Activated CD4-positive, CD25-positive, alpha-beta regulatory T cell treated with anti-CD3 and anti-CD28 coated beads, Interleukin-2, amount 50 U/mL, for 24 hours (primary cell): ENCODE results near the gene TECPR1.

Experiments
- ATAC-seq, 2 donors: fragments of 150-1000 bp; cut with Tn5 transposase; one replicate each; pipeline ENCODE4 v1.10.0; 2021; ENCODE audit warnings: mild to moderate bottlenecking in 1 of 2, moderate library complexity in 1 of 2

The TECPR1 gene

GRCh38 chr7:98283127-98283886 is 31.3 kb upstream of the TECPR1 start:
- no peak for ATAC-seq

DNA sequence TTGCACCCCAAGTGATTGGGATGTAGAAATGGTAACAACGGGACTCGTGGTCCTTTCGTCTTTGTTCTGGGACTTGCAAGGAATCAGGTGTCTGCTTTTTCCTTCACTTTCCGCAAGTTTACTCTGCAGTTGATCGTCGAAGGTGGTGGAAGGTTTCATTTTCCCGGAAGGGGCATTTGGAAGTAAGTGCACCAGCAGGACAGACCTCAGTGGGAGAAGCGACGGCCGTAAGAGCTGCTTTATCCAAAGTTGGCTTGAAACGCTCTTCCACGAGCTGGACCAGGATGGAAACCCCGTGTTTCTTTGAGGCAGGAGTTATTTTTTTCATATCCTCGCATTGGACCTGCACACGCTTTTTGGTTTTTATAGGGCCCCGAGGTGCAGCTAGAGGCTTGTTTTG is 30.7 kb upstream of the TECPR1 start:
- ATAC-seq, result no peak

DNA sequence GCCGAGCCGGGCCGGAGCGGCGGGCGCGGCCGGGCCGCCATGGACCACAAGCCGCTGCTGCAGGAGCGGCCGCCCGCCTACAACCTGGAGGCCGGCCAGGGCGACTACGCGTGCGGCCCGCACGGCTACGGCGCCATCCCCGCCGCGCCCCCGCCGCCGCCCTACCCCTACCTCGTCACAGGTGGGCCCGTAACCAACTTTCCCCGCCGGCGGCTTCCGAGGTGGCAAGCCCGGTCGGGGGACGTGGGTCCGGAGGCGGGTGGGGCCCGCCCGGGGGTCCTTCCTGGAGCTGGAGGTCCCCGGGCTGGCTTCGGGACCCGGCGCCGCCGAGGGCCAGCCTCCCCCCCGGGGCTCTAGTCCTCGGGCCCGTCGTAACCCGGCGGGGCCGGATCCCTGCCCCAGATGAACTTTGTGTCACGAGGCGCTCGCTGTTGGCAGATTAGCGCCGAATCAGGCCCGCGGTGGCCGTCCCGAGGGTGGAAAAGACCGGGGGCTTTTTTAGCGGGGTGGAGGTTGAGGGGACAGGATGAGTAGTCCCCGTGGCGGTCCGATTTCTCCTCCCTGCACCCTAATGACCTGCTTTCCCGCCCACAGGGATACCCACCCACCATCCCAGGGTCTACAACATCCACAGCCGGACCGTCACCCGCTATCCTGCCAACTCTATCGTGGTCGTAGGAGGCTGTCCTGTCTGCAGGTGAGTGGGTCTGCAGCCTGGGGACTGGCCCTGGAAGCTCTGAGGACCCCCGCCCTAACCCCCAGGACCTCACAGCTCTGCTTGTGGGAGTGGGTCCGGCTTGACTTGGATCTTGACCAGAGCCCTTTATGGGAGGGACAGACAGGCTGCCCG is 29.9 kb upstream of the TECPR1 start:
- peak; percentile 37 to 40 for ATAC-seq

DNA sequence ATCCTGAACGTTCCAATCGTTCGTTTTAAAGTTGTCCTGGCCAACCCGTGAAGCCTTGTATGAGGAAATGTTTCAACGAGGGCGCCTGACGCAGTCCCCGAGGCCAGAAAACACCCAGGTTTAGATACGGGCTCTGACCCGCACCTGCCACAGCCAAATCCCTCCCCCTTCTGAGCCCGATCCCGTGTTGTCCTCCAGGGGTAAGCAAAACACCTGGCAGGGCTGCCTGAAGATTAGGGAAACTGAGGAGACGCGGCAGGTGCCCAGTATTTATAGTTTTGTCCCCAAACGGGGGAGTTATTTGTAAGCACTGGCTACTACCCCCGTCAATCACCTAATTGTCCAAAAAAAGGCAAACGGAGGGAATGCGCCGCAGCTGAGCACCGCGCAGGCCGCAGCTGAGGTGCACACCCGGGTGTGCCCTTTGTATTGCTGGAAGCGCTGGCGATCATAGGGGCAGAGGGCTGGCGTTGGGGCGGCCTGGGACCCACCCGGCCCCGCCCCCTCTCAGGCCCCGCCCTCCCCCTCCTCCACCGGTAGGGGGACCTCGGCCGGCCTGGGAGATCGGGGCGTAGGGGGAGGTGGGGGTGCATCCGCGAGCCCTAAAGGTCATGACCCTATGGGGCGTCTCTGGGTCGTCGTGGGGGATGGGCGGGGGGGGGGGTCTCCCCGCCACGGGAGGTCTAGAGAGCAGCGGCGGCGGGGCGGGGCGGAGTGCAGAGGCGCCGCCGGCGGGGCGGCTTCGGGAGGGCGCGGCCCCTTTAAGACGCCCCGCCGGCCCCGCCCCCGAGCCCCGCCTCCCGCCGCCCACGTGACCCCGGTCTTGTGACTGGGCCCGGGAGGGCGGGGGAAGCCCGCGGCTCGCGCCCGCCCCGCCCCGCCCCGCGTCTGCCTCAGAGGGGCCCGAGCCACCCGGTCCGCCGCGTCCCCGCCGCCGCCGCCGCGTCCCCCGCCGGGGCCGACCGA is 29.0 kb upstream of the TECPR1 start, which contains the start of gene BRI3:
TSS of gene BRI3 (plus strand) at position 896 of the 966 bp plus-strand sequence. CDS start 110 bp downstream, outside the sequence.
- ATAC-seq, result peak; percentile 82 to 84

GRCh38 chr7:98280296-98280695 is 28.3 kb upstream of the TECPR1 start:
- no peak for ATAC-seq

DNA sequence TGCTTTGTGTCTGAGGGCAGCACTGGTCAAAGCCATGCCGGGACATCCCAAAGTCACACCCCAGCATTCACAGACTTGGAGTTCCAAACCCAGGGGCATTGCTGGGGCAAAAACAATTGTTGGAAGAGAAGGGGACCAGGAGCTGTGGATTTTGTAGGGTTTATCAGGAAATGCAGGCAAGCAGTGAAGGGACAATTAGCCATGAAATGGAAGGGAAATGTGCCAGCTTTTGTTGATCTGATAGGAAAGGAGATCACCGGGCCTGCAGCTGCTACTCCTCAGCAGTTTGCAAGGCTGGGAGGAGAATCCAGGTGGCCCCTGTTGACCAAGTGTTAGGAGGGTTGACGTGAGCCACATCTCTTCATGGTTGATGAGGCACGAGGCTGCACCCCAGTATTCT is 26.9 kb upstream of the TECPR1 start:
- ATAC-seq, result no peak

- ATAC-seq, result no peak
Observed at GRCh38 chr7:98278408-98278807, 26.4 kb upstream of the TECPR1 start.

GRCh38 chr7:98276241-98276761 is 24.3 kb upstream of the TECPR1 start:
- ATAC-seq, result no peak

DNA sequence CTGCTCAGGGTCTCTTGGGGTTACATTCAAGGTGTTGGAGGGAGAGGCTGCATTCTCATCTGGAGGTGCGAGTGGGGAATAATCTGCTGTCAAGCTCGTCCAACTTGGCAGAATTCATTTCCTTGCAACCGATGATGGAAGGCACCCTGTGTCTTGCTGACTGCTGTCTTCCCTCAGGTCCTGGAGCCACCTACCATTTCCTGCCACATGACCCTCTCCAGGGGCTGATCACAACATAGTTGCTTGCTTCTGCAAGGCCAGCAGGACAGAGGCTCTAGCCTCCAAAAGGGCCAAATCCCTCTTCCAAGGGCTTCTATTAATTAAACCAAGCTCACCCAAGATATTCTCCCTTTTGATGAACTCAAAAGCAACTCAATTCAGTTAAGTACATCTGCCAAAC is 15.3 kb upstream of the TECPR1 start:
- ATAC-seq, result no peak

GRCh38 chr7:98266840-98267239 is 14.8 kb upstream of the TECPR1 start:
- no peak for ATAC-seq

- no peak for ATAC-seq
Observed at GRCh38 chr7:98265841-98266271, 13.8 kb upstream of the TECPR1 start.

DNA sequence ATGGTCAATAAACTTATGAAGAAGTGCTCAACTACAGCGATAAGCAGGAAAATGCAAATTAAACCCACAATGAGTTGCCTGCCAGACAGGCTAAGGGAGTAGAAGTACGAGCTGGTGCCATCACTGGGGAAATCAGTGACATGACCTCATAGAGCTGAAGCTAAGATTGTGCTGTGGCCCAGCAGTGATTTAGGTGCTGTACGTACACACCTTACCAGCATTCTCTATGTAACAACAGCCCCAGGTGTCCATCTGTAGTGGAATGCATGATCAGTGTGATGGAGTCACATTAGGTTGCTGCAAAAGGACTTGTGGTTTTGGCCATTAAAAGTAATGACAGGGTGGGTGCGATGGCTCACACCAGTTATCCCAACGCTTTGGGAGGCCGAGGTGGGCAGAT is 5.7 kb upstream of the TECPR1 start:
- ATAC-seq, result no peak

DNA sequence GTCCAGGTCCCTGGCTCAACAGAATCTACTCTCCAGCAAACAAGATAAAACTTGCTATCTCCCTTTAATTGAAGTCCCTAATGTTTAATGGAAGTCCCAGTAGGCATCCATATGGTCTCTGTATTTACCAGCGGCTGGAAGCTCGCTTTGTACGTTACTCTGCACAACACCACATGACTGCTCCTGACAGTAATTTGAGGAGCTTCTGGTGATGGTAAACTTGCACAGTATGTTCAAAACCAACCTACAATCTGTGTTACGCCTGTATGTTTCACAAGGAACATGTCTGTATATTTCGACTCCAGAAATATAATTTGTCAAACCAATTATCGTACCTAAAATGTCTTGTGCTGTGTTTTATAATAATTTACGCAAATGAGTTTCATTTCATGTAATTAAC is 4.4 kb upstream of the TECPR1 start:
- ATAC-seq, result no peak

GRCh38 chr7:98254951-98255610 is 3.0 kb upstream of the TECPR1 start:
- peak in 1 of 2 donors; percentile 4 for ATAC-seq

GRCh38 chr7:98254516-98254915 is 2.5 kb upstream of the TECPR1 start:
- ATAC-seq, result no peak

DNA sequence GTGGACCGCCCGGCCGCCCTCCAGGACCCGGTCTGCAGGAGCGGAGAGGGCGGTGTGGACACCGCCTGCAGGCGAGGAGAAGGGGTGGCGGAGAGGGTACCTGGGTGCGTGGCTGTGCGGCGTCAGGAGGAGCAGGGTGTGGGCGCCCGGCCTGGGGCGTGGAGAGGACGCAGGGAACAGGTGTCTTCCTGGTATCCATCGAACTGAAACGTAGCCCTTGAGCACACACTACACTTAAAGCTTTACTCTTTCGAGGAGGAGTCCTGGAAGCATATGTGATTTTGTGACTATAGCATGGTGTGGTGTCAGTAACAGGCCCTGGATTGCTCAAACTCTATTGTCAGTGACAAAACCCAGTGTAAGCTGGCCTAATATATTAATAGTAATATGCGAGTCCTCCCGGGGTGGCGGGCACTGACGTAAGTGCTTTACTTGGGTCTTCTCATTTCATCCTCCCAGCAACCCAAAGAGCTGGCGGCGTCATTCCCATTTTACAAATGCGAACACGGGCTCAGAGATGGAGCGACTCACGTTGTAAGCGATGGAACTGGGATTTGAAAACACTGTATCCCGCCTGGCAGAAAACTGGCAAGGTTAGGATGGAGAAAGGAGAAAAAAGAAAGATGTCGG is 508 bp upstream of the TECPR1 start:
- peak; percentile 34 to 38 for ATAC-seq

- ATAC-seq, result peak in 1 of 2 donors; percentile 1
Observed at GRCh38 chr7:98251231-98251600, 816 bp downstream of the TECPR1 start.

- ATAC-seq, result no peak
Observed at GRCh38 chr7:98250789-98251188, 1.2 kb downstream of the TECPR1 start.

- ATAC-seq, result no peak
Observed at GRCh38 chr7:98249106-98249505, 2.9 kb downstream of the TECPR1 start.

DNA sequence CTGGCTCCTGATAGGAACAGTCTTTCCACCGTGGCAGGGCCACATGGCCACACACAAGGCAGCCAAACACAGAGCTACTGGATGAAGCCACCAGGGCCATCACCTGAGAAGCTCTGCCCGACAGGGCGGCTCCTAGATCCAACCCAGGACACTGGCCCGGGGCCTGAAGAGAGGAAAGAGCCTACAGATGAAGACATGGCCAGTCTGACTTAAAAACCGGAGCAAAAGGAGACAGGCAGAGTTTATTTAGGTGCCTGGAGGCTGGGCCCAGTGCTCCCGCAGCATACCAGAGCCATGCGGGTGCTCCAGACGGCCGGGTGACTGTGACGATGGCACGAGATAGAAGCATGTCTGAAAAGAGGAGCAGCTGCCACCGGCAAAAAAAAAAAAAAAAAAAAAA is 3.9 kb downstream of the TECPR1 start:
- ATAC-seq, result no peak

- ATAC-seq, result no peak
Observed at GRCh38 chr7:98244871-98245270, 7.2 kb downstream of the TECPR1 start.
